Heart left ventricle (tissue), 13 donors: ENCODE results near the gene MRPL36.

ENCODE experiments used
- POLR2A ChIP-seq, 2 donors: fragments of 450-650 bp; IDR thresholded peaks; one replicate each; pipeline ENCODE4 v1.6.1; 2017; ENCODE audit warnings: antibody characterized with exemption in 2 of 2, mild to moderate bottlenecking in 2 of 2, moderate library complexity in 2 of 2
- TF ChIP-seq, protein P1 (sequence below), 12 donors: fragments of 200-600 bp; sonication (generic) in 4 of 12; IDR thresholded peaks; one replicate each; pipeline versions ENCODE4 v1.5.0 to v1.8.0; 2018 to 2022; ENCODE audit warnings: antibody characterized with exemption in 12 of 12, mild to moderate bottlenecking in 5 of 12
- donor health status: ischemic (EF 13 %, LVEDD 7.1; RV severe dilation, severe dysfunction).
- donor health status: DM: no; HTN: yes; CAD: no.
- donor health status: DM: no; HTN: no; CAD: no.
- donor health status: ischemic (EF 25% LVEDD 6.9; RV normal size, moderate dysfunction).
- donor health status: ischemic (EF 25% LVEDD 5.7; RV mildly dilated, moderate dysfunction).
- donor health status: ischemic (EF 35%, LVEDD 5.7; RV mildly dilated, moderate dysfunction).
- donor health status: nonischemic (EF 11% LVEDD 7.7; RV severe dilation, severe dysfunction).
- donor health status: DM: yes; HTN: yes; CAD: no.
- donor health status: PGD.
- donor health status: ischemic (EF 29% LVEDD 5.4; RV normal size, mild dysfunction).
- donor health status: nonischemic (EF 23%, LVEDD 6.1; RV moderate dilation, normal function).

DNA sequence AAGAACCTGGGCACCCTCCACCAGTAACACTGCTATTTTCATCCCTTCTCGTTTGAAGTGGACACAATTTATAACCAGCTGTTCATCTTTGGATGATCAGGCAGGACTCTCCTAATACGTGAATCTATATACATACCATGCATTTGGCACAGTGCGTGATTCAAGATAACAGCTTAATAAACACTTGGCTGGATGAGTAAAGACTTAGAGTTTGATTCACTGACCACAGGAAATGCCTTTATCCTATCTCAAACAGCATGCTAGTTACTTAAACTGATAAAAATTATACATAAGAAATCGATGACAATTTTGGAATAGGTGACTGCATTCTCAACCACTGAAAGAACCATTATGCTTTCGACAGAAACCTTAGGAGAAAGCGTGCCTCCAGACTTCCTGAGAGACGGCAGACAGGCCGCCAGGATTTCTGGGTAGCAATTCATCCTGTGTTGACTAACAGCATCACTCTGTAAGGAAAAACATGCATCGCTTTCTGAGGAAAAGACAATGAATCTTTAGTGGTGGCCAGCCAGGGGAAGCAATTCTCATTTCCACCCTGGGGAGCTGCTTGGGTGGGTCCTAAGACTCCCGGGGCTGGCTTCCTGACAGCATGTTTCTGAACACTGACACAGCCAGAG is 9.7 kb downstream of the MRPL36 start:
- TF ChIP-seq, protein P1, sequence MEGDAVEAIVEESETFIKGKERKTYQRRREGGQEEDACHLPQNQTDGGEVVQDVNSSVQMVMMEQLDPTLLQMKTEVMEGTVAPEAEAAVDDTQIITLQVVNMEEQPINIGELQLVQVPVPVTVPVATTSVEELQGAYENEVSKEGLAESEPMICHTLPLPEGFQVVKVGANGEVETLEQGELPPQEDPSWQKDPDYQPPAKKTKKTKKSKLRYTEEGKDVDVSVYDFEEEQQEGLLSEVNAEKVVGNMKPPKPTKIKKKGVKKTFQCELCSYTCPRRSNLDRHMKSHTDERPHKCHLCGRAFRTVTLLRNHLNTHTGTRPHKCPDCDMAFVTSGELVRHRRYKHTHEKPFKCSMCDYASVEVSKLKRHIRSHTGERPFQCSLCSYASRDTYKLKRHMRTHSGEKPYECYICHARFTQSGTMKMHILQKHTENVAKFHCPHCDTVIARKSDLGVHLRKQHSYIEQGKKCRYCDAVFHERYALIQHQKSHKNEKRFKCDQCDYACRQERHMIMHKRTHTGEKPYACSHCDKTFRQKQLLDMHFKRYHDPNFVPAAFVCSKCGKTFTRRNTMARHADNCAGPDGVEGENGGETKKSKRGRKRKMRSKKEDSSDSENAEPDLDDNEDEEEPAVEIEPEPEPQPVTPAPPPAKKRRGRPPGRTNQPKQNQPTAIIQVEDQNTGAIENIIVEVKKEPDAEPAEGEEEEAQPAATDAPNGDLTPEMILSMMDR (IDR thresholded peaks at IDR 0.05): no peak
- no peak for TF ChIP-seq POLR2A (IDR thresholded peaks at IDR 0.05)
